ENCODE results near the gene SLC25A48. TPM values are rescaled to one million over a fixed set of nuclear protein-coding genes. Genes with fewer than 3 reads are reported as not detected.

Gene SLC25A48
- total RNA-seq, 1 donor from 2014 or later, result 0.32 TPM

- no peak for ATAC-seq
These were observed 50.6 kb downstream of the SLC25A48 start for GRCh38 chr5:135885031-135885430.

GRCh38 chr5:135886136-135886535 is 51.7 kb downstream of the SLC25A48 start:
- no peak for ATAC-seq

GRCh38 chr5:135887447-135887864 is 53.0 kb downstream of the SLC25A48 start:
- peak; percentile 93 for ATAC-seq

- ATAC-seq, result peak; percentile 14
These were observed 53.6 kb downstream of the SLC25A48 start for GRCh38 chr5:135887881-135888614.

- ATAC-seq, result no peak
These were observed 55.8 kb downstream of the SLC25A48 start for GRCh38 chr5:135890296-135890695.

- no peak for ATAC-seq
These were observed 56.4 kb downstream of the SLC25A48 start for GRCh38 chr5:135890867-135891266.

- no peak for ATAC-seq
These were observed 56.8 kb downstream of the SLC25A48 start for GRCh38 chr5:135891268-135891667.

GRCh38 chr5:135891791-135892190 is 57.3 kb downstream of the SLC25A48 start:
- ATAC-seq, result no peak

- no peak for ATAC-seq
These were observed 59.8 kb downstream of the SLC25A48 start for GRCh38 chr5:135894276-135894675.

- ATAC-seq, result no peak
These were observed 60.3 kb downstream of the SLC25A48 start for GRCh38 chr5:135894789-135895188.

GRCh38 chr5:135895474-135896006 is 61.1 kb downstream of the SLC25A48 start, which contains the start of gene IL9:
Gene IL9, minus strand, starts transcription at chr5:135895841. Its CDS starts 25 bp downstream, at chr5:135895816.
- no peak for ATAC-seq

GRCh38 chr5:135898651-135899050 is 64.2 kb downstream of the SLC25A48 start:
- ATAC-seq, result no peak

GRCh38 chr5:135900276-135900675 is 65.8 kb downstream of the SLC25A48 start:
- no peak for ATAC-seq

GRCh38 chr5:135901633-135902032 is 67.2 kb downstream of the SLC25A48 start:
- no peak for ATAC-seq

- ATAC-seq, result no peak
These were observed 70.7 kb downstream of the SLC25A48 start for GRCh38 chr5:135905144-135905543.

- ATAC-seq, result no peak
These were observed 79.5 kb downstream of the SLC25A48 start for GRCh38 chr5:135913713-135914626.

- ATAC-seq, result no peak
These were observed 81.1 kb downstream of the SLC25A48 start for GRCh38 chr5:135915466-135916001.

GRCh38 chr5:135916638-135917263 is 82.3 kb downstream of the SLC25A48 start:
- no peak for ATAC-seq

GRCh38 chr5:135920199-135920598 is 85.7 kb downstream of the SLC25A48 start:
- ATAC-seq, result no peak

- no peak for ATAC-seq
These were observed 86.9 kb downstream of the SLC25A48 start for GRCh38 chr5:135921388-135921787.

- ATAC-seq, result no peak
These were observed 95.8 kb downstream of the SLC25A48 start for GRCh38 chr5:135930029-135930948.
